AG09309 (cell line): Measurements from ENCODE around the gene PLCXD3.
"Not testable (repeated sequence)": the region's sequence is repeated elsewhere in the genome, so short reads cannot be mapped to it uniquely, and the experiment has no call there.

Source experiments
- DNase-seq: peaks from one replicate; pipeline ENCODE4 v3.0.0-alpha.2; 2010; ENCODE audit warnings: low read depth
- H3K4me3 ChIP-seq: 2 replicates; pipeline ENCODE4 v1.5.1; 2011; ENCODE audit warnings: mild to moderate bottlenecking, low read depth, low read length, moderate library complexity; ENCODE audit not compliant: control insufficient read depth
- CTCF ChIP-seq: IDR thresholded peaks from 2 replicates; pipeline ENCODE4 v1.5.1; 2011; ENCODE audit warnings: mild to moderate bottlenecking, low read depth, low read length, inconsistent platforms; ENCODE audit not compliant: insufficient read depth, control insufficient read depth; ENCODE audit errors: missing control alignments

Gene PLCXD3

GRCh38 chr5:41507501-41507900 lies 2.9 kb downstream of the PLCXD3 start:
- H3K4me3 ChIP-seq: no peak overlapping the region
- no peak for DNase-seq
- TF ChIP-seq CTCF: no peak

GRCh38 chr5:41503860-41504259 lies 6.5 kb downstream of the PLCXD3 start:
- DNase-seq: no peak
- TF ChIP-seq CTCF: no peak

GRCh38 chr5:41503310-41503709 lies 7.1 kb downstream of the PLCXD3 start:
- no peak overlapping the region for H3K4me3 ChIP-seq
- TF ChIP-seq CTCF: no peak
- no peak for DNase-seq

More at GRCh38 chr5:41503860-41504259, 6.5 kb downstream of the PLCXD3 start:
- no peak overlapping the region for H3K4me3 ChIP-seq

DNA sequence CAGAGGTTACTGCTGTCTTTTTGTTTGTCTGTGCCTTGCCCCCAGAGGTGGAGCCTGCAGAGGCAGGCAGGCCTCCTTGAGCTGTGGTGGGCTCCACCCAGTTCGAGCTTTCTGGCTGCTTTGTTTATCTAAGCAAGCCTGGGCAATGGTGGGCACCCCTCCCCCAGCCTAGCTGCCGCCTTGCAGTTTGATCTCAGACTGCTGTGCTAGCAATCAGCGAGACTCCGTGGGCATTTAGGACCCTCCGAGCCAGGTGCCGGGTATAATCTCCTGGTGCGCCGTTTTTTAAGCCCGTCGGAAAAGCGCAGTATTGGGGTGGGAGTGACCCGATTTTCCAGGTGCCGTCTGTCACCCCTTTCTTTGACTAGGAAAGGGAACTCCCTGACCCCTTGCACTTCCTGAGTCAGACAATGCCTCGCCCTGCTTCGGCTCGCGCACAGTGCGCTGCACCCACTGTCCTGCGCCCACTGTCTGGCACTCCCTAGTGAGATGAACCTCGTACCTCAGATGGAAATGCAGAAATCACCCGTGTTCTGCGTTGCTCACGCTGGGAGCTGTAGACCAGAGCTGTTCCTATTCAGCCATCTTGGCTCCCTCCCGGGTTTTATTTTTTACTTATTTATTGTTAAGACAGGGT lies 16.8 kb downstream of the PLCXD3 start:
- DNase-seq: not testable (repeated sequence)

GRCh38 chr5:41485533-41485932 lies 24.9 kb downstream of the PLCXD3 start:
- no peak for TF ChIP-seq CTCF
- no peak overlapping the region for H3K4me3 ChIP-seq
- DNase-seq: no peak

More for the DNA sequence above, 16.8 kb downstream of the PLCXD3 start:
- not testable (repeated sequence) for H3K4me3 ChIP-seq

DNA sequence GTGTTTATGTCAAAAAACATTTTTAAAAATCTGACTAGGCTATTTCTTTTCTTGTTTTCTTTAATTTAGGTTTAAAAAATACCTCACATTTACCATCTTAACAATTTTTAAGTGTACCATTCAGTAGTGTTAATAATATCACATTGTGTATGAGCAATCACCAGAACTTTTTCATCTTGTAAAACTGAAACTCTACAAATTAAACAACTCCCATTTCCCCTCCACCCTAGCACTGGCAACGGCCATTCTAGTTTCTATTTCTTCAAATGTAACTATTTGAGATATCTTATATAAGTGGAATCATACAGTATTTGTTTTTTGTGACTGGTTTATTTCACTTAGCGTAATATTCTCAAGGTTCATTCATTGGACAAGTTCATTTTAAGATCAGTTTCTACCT lies 27.7 kb downstream of the PLCXD3 start:
- DNase-seq: no peak
- H3K4me3 ChIP-seq: no peak overlapping the region
- TF ChIP-seq CTCF: no peak

DNA sequence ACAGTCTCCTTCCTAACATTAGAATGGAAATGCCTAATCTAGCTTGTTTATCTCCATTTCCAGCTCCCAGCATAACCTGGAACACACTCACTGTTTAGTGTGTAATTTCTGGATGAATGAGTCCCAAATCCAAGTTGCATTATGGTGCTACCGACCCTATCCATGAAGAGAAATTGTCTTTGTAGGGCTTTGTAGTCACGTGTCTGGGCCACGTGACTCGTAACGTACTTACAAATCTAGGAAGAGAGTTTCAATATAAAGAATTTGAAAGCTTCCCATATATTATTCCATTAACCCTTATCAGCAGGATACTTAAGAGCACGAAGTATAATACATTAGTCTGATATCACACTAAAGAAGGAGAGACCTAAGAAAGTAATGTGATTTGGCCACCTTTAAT lies 28.2 kb downstream of the PLCXD3 start:
- no peak overlapping the region for H3K4me3 ChIP-seq
- DNase-seq: no peak
- TF ChIP-seq CTCF: no peak

GRCh38 chr5:41471571-41472208 lies 38.7 kb downstream of the PLCXD3 start:
- H3K4me3 ChIP-seq, DNase-seq: not testable (repeated sequence)
